ENCODE results near the gene CACNB2. TPM values are rescaled to one million over a fixed set of nuclear protein-coding genes. Genes with fewer than 3 reads are reported as not detected.

Gene CACNB2
- total and polyA plus RNA-seq, 2 donors (not counting 3 experiments of a cell fraction or from before 2014, with no cell fraction given) = not detected

DNA sequence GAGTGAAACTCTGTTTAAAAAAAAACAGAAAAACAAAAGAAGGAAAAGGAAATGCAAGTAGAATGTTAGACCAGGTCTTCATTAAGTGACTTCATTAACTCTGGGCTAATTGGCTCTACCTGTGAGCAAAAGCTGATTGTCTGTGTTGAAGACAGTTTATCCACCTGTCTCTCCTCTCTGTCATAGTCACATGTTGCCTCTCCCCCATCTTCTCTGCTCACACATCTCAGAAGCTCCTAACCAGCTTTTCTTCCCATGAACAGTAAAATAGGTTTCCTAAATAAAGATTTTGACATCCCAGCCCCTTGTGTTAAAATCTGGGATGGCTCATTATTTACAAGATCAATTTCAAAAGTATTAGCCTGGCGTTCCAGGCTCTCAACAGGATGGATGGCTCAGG, 222.7 kb downstream of the CACNB2 start:
- Histone ChIP-seq H3K27ac (ENCODE audit: insufficient read depth, low read depth, low read length) (no peak overlapping the region), H3K27me3 (ENCODE audit: control insufficient read depth in 2 of 2, insufficient read depth in 2 of 2, low read length in 2 of 2) (no peaks in the 10 kb centered on the region), H3K4me1 (ENCODE audit: control insufficient read depth, extremely low read depth, insufficient read depth, low read length) (no peaks in the 10 kb centered on the region), H3K4me3 (replicated peaks in 1 of 3; ENCODE audit: insufficient read depth in 1 of 3, low read depth in 1 of 3, low read length in 3 of 3) (no peak overlapping the region), H3K4me2 (ENCODE audit: insufficient read depth, low read length) (no peak overlapping the region), H3K9ac (replicated peaks; ENCODE audit: extremely low read depth, insufficient read depth, low read length) (no peak overlapping the region), H3K9me3 (replicated peaks; ENCODE audit: control insufficient read depth, insufficient read depth, low read length) (no peaks in the 10 kb centered on the region), H3K9me1 (replicated peaks; ENCODE audit: control insufficient read depth, extremely low read depth, insufficient read depth, low read length) (no peaks in the 10 kb centered on the region), H3K36me3 (ENCODE audit: control insufficient read depth in 2 of 2, extremely low read depth in 1 of 2, insufficient read depth in 2 of 2, low read length in 2 of 2) (no peaks in the 10 kb centered on the region), H2AFZ (ENCODE audit: low read depth, low read length) (no peak overlapping the region), H4K20me1 (replicated peaks; ENCODE audit: control insufficient read depth, extremely low read depth, insufficient read depth, low read length) (no peaks in the 10 kb centered on the region), H3K79me2 (ENCODE audit: control insufficient read depth, insufficient read depth, low read length) (no peaks in the 10 kb centered on the region)
- dilution Hi-C loops (cut with MboI; ENCODE audit: extremely low pct_ligation_motif_present, low sequenced_read_pairs) (no loop called here), intact Hi-C loops (cut with micrococcal nuclease) (no loop called here)
- POLR2A ChIA-PET = no interaction called here
- no peak for DNase-seq (ENCODE audit: low read depth, low spot score)
- TF ChIP-seq GATA2 (IDR thresholded peaks at IDR 0.05; ENCODE audit: insufficient read depth, insufficient read length, low read depth, low read length) = no peak
- TF ChIP-seq POLR2AphosphoS5 (IDR thresholded peaks at IDR 0.05; ENCODE audit: insufficient read depth, low read depth, low read length) = no peak
- no peak for TF ChIP-seq JUN (IDR thresholded peaks at IDR 0.05; ENCODE audit: borderline replicate concordance, insufficient read depth, insufficient read length, low read depth)
- TF ChIP-seq, protein P1, sequence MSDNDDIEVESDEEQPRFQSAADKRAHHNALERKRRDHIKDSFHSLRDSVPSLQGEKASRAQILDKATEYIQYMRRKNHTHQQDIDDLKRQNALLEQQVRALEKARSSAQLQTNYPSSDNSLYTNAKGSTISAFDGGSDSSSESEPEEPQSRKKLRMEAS (IDR thresholded peaks at IDR 0.05; ENCODE audit: insufficient read depth, insufficient read length) = no peak
- no peak for TF ChIP-seq POLR2A (IDR thresholded peaks at IDR 0.05; ENCODE audit: low read depth, low read length)
- no peak for TF ChIP-seq EZH2 (IDR thresholded peaks at IDR 0.05; ENCODE audit: borderline replicate concordance, low read depth, low read length, severe bottlenecking)
- TF ChIP-seq, protein P2, sequence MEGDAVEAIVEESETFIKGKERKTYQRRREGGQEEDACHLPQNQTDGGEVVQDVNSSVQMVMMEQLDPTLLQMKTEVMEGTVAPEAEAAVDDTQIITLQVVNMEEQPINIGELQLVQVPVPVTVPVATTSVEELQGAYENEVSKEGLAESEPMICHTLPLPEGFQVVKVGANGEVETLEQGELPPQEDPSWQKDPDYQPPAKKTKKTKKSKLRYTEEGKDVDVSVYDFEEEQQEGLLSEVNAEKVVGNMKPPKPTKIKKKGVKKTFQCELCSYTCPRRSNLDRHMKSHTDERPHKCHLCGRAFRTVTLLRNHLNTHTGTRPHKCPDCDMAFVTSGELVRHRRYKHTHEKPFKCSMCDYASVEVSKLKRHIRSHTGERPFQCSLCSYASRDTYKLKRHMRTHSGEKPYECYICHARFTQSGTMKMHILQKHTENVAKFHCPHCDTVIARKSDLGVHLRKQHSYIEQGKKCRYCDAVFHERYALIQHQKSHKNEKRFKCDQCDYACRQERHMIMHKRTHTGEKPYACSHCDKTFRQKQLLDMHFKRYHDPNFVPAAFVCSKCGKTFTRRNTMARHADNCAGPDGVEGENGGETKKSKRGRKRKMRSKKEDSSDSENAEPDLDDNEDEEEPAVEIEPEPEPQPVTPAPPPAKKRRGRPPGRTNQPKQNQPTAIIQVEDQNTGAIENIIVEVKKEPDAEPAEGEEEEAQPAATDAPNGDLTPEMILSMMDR (IDR thresholded peaks at IDR 0.05; ENCODE audit: extremely low read depth in 1 of 2, insufficient read depth in 1 of 2, low read depth in 1 of 2, low read length in 2 of 2) = no peak
- no peak for TF ChIP-seq MYC (IDR thresholded peaks at IDR 0.05; ENCODE audit: low read depth, low read length)
- no peak for TF ChIP-seq FOS (IDR thresholded peaks at IDR 0.05; ENCODE audit: borderline replicate concordance, insufficient read depth, low read length)
- FAIRE-seq = no peak
- CTCF ChIA-PET = no interaction called here
- BruUV-seq (replicated peaks) = no TSS peak

All from endothelial cell of umbilical vein (primary cell).